ENCODE results near the gene STK11.

GRCh38 chr19:1274852-1275259 lies 69.3 kb downstream of the STK11 start:
- TF ChIP-seq EZH2 (IDR thresholded peaks at IDR 0.05; ENCODE audit: insufficient read depth, poor library complexity, severe bottlenecking) (no peak), EZH2phosphoT487 (IDR thresholded peaks at IDR 0.05; ENCODE audit: insufficient read depth, low read depth) (no peak)

Data from GM23248 (cell line).